GM21447 (cell line): ENCODE data around the gene PPM1N.
A peak's percentile ranks its signal among the peaks of the same experiment; 100 is the strongest.

Experiments used
- ATAC-seq: cut with Tn5 transposase; IDR thresholded peaks from one replicate; pipeline ENCODE4 v1.9.1; 2021; ENCODE audit not compliant: unreplicated experiment

The PPM1N gene

GRCh38 chr19:45469945-45470761 is 28.1 kb upstream of the PPM1N start:
- ATAC-seq = no peak

GRCh38 chr19:45470762-45471081 is 27.5 kb upstream of the PPM1N start:
- ATAC-seq = no peak

- no peak for ATAC-seq
Measured at GRCh38 chr19:45471111-45471930, 26.9 kb upstream of the PPM1N start.

- ATAC-seq = no peak
Measured at GRCh38 chr19:45471931-45472562, 26.2 kb upstream of the PPM1N start.

- ATAC-seq = no peak
Measured at GRCh38 chr19:45472563-45473366, 25.5 kb upstream of the PPM1N start.

- no peak for ATAC-seq
Measured at GRCh38 chr19:45473367-45473681, 24.9 kb upstream of the PPM1N start.

- no peak for ATAC-seq
Measured at GRCh38 chr19:45473682-45474605, 24.3 kb upstream of the PPM1N start.

GRCh38 chr19:45474606-45475521 is 23.4 kb upstream of the PPM1N start:
- ATAC-seq = no peak

GRCh38 chr19:45475537-45476291 is 22.5 kb upstream of the PPM1N start:
- no peak for ATAC-seq

GRCh38 chr19:45476304-45476703 is 21.9 kb upstream of the PPM1N start:
- ATAC-seq = no peak

GRCh38 chr19:45477186-45477585 is 21.1 kb upstream of the PPM1N start:
- ATAC-seq = no peak

GRCh38 chr19:45477713-45478453 is 20.4 kb upstream of the PPM1N start:
- ATAC-seq = no peak

- peak; percentile 72 for ATAC-seq
Measured at GRCh38 chr19:45478454-45479238, 19.6 kb upstream of the PPM1N start.

GRCh38 chr19:45483033-45483432 is 15.2 kb upstream of the PPM1N start:
- no peak for ATAC-seq

- ATAC-seq = no peak
Measured at GRCh38 chr19:45484273-45484945, 13.8 kb upstream of the PPM1N start.

- peak; percentile 85 for ATAC-seq
Measured at GRCh38 chr19:45485305-45486077, 12.8 kb upstream of the PPM1N start.
